ENCODE results near the gene FILIP1.

The FILIP1 gene

GRCh38 chr6:75268121-75268987, 225.2 kb downstream of the FILIP1 start:
- DNase-seq (ENCODE audit: low read depth), result no peak

- no peak for DNase-seq (ENCODE audit: low read depth)
Measured at GRCh38 chr6:75267461-75267860, 226.1 kb downstream of the FILIP1 start.

- DNase-seq (ENCODE audit: low read depth), result no peak
Measured at GRCh38 chr6:75266716-75267291, 226.8 kb downstream of the FILIP1 start.

- no peak for DNase-seq (ENCODE audit: low read depth)
Measured at GRCh38 chr6:75263401-75263750, 230.2 kb downstream of the FILIP1 start.

GRCh38 chr6:75262716-75263400, 230.7 kb downstream of the FILIP1 start:
- no peak for DNase-seq (ENCODE audit: low read depth)

GRCh38 chr6:75261299-75261698, 232.3 kb downstream of the FILIP1 start:
- no peak for DNase-seq (ENCODE audit: low read depth)

- no peak for DNase-seq (ENCODE audit: low read depth)
Measured at GRCh38 chr6:75257343-75258087, 236.1 kb downstream of the FILIP1 start.

GRCh38 chr6:75250552-75250951, 243.0 kb downstream of the FILIP1 start:
- no peak for DNase-seq (ENCODE audit: low read depth)

GRCh38 chr6:75249837-75250236, 243.8 kb downstream of the FILIP1 start:
- no peak for DNase-seq (ENCODE audit: low read depth)

GRCh38 chr6:75246386-75246785, 247.2 kb downstream of the FILIP1 start:
- no peak for DNase-seq (ENCODE audit: low read depth)

GRCh38 chr6:75244063-75244584, 249.5 kb downstream of the FILIP1 start:
- DNase-seq (ENCODE audit: low read depth), result no peak

- DNase-seq (ENCODE audit: low read depth), result peak; percentile 80
Measured at GRCh38 chr6:75243333-75244062, 250.1 kb downstream of the FILIP1 start, which contains the start of gene COX7A2. Gene COX7A2, minus strand, starts transcription at chr6:75243801. Its CDS starts 67 bp downstream, at chr6:75243734.

All from CMK (cell line).